DMS153 treated with DMSO at 0.1 percent for 48 hours (cell line): ENCODE data around the gene PROCA1.
"Not testable (repeated sequence)": the region's sequence is repeated elsewhere in the genome, so short reads cannot be mapped to it uniquely, and the experiment has no call there.

Experiments
- DNase-seq: peaks from one replicate; lab custom pipeline; 2025; ENCODE audit not compliant: unreplicated experiment; lab: John Stamatoyannopoulos, UW

Gene PROCA1

DNA sequence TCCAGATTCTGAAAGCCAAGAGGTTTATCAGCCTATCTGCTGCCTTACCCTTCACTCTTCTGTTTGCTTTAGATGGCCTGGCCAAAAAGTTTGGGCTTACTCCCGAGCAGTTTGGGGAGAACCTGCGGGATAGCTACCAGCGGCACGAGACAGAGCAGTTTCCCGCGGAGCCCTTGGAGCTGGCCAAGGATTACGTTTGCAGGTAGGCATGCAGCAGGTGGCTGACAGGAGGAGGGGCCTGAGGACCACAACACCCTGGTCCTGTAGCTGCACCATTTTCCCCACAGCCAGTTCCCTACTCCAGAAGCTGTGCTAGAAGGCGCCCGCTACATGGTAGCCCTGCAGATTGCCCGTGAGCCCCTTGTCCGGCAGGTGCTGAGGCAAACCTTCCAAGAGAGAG, 29.0 kb downstream of the PROCA1 start:
- no peak for DNase-seq

DNA sequence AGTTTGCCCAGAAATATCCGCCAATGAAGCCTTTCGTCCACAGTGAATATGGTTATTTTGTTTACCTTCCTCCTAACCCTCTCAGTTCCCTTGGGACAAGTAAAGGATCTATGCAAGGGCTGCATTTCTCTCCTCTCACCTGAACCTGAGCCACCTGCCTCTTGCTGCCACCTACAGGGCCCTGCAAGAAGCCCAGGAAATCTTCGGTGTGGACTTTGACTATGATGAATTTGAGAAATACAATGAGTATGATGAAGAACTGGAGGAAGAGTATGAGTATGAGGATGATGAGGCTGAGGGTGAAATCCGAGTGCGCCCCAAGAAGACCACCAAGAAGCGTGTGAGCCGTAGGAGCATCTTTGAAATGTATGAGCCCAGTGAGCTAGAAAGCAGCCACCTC, 35.7 kb downstream of the PROCA1 start:
- DNase-seq, result peak; percentile 61

DNA sequence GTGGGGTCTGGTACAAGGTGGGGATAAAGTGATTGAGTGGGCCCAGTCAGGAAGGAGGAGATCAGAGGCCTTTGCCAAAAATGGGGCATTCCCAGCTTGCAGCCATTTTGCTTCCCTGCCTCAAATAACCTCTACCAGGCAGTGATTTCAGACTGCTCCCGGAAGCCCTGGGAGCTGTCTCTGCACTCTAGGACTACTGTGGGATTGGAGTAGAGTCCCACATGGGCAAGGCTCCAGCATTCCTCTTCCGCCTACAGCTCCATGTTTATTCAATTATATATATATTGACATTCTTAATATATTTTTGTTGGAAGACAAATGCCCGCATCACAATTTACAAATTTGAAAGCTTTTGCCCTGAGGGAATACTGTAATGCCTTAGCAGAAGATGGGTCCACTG, 36.2 kb downstream of the PROCA1 start:
- DNase-seq, result no peak

DNA sequence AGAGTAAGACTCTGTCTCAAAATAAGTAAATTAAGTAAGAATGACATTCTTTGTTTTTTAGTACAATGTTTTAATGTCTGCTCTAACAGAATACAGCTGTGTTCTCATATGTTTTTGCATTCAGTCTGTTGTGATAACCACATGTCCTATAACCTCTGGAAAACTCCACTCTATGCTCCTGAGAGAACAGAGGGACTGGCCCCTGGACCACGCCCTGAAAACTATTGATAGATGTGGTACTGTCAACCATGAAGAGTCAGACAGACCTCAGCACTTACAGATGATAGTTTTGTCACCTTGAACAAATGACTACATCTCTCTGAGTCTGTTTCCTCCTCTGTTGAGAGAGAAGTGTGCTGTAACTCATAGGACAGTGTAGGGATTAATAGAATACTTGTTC, 41.8 kb downstream of the PROCA1 start:
- no peak for DNase-seq

DNA sequence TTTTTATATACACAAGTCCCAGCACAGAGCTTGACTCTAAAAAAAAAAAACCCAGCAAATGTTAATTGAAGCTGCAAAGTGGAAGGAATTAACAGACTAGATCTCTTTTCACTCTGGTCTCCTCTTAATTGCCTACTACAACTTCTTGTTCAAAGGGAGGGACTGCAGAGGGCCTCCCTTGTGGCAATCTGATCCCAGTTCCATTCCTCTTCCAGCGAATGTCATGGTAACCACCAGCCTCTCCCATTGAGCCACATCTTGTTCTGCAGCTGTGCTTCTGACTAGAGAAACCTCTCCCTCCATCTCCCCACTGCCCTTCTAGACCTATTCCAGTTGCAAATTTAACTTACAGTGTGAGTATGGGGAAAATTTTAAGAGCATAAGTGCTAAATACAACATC, 43.8 kb downstream of the PROCA1 start:
- no peak for DNase-seq

DNA sequence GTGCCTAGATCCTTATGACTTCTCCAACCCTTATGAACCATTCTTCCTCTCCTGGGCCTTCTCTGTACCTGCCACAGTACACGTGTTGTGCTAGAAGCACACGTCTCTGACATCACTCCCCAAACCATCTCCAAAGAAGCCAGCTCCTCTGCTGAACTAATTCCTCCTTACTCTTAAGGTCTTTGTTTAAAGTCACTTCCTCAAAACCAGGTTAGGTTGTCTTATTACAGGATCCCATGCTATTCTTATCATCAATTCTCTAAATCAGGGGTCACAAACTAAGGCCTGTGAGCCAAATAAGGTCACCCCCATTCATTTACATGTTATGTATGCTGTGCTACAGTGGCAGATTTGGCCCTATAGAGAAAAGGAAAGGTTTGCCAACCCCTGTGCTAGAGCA, 45.7 kb downstream of the PROCA1 start:
- DNase-seq, result no peak

DNA sequence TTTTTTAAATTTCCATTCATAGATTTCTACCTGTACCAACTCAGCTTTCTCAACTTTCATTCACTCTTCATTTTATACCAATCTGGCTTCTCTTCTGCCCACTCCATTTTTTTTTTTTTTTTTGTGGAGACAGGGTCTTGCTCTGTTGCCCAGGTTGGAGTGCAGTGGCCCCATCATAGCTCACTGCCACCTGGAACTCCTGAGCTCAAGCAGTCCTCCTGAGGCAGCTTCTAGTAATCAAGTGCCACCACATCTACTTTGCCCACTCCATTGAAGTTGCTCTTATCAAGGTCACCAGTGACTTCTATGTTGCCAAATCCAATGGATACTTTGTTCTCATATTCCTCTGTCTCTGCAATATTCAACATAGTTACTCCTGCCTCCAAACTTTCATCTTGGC, 48.0 kb downstream of the PROCA1 start:
- no peak for DNase-seq

DNA sequence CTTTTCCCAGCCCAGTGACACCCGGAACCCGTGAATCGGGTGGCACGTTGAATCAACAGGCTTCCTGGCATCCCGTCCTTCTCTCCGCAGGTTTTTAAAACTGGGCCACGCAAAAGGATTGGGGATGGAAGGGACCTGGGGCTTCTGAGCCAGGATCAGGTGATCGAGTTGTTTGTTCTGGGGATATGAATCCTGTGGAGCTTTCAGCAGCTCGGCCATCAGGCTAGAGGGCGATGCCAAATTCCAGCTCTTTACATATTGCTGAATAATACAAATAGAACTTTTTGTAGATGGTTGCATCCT, 49.2 kb downstream of the PROCA1 start:
- DNase-seq, result no peak

DNA sequence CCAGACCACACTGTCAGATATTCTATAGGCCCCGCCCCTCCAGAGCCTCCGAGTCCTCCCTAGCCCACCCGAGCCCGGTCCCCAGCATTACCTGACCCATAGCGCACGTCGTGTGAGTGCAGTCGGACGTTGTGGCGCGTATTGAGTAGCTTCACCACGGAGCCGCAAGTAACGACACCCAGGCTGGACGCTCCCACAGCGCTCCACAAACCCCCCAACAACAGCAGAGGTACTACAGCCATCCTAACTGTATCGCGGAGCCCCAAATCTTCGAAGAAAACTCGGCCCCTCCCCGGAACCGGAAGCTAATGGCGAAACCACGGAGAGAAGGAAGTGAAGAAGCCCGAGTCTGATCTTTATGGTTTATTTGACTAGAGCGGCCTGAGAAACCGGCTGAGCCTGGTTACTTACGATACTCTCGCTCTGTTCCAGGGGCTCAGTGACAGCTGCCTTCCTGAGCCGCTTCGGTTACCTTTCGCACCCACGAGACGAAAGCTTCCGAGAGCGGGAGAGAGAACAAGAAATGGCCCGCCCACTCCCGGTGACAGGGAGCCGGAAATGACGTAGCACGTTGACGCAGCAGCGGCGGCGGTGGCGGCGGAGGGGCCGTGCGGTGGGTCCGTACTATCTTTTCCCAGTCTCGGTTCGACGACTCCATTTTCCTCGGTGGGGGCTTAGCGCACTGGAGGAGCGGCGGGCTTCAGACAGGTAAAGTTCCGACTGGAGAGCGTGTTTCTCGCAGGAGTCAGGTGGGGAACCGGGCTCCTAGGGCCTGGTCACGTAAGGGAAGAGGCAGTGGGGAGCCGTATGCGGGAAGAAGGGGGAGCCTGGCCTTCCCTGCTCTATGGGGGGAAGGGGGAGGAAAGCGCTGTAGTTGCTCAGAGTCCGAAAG, 49.8 kb downstream of the PROCA1 start, which contains the start of the genes SDF2 and SUPT6H:
Gene SDF2 (minus strand): TSS at position 272 of the 892 bp plus-strand sequence. CDS start 30 bp downstream, at position 242.
Gene SUPT6H (plus strand): TSS at position 571 of the 892 bp plus-strand sequence. CDS start 11,197 bp downstream, outside the sequence.
- DNase-seq, result peak; percentile 86

DNA sequence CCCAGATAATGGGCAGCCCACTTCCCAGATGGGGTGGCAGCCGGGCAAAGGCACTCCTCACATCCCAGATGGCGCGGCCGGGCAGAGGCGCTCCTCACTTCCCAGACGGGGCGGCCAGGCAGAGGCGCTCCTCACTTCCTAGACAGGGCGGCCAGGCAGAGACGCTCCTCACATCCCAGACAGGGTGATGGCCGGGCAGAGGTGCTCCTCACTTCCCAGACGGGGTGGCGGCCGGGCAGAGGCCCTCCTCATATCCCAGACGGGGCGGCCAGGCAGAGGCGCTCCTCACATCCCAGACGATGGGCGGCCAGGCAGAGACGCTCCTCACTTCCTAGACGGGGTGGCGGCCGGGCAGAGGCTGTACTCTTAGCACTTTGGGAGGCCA, 52.2 kb downstream of the PROCA1 start:
- not testable (repeated sequence) for DNase-seq

DNA sequence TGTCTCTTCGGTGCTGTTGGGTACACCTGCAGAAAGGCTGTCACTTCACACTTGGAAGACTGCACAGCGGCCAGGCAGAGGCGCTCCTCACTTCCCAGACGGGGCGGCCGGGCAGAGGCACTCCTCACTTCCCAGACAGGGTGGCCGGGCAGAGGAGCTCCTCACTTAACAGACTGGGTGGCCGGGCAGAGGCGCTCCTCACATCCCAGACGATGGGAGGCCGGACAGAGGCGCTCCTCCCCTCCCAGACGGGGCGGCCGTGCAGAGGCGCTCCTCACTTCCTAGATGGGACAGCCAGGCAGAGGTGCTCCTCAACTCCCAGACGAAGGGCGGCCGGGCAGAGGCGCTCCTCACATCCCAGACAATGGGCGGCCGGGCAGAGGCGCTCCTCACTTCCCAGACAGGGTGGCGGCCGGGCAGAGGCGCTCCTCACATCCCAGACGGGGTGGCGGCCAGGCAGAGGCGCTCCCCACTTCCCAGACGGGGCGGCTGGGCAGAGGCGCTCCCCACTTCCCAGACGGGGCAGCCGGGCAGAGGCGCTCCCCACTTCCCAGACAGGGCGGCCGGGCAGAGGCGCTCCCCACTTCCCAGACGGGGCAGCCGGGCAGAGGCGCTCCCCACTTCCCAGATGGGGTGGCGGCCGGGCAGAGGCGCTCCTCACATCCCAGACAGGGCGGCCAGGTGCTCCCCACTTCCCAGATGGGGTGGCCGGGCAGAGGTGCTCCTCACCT, 52.8 kb downstream of the PROCA1 start:
- DNase-seq, result not testable (repeated sequence)

DNA sequence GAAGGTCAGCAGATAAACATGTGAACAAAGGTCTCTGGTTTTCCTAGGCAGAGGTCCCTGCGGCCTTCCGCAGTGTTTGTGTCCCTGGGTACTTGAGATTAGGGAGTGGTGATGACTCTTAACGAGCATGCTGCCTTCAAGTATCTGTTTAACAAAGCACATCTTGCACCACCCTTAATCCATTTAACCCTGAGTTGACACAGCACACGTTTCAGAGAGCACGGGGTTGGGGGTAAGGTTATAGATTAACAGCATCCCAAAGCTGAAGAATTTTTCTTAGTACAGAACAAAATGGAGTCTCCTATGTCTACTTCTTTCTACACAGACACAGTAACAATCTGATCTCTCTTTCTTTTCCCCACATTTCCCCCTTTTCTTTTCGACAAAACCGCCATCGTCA, 53.3 kb downstream of the PROCA1 start:
- DNase-seq, result not testable (repeated sequence)

DNA sequence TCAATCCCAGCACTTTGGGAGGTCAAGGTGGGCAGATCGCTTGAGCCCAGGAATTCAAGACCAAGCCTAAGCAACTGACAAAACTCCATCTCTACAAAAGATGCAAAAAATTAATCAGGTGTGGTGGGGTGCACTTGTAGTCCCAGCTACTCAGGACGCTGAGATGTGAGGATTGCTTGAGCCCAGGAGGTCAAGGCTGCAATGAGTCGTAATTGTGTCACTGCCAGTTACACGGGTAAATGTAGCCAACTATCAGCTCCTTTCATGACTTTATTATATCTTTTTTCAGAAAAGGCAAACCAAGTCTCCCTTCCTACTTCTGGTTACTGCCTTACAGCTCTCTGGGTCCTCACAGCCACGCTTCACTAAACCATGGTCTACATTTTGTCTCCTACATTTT, 53.9 kb downstream of the PROCA1 start:
- DNase-seq, result no peak

DNA sequence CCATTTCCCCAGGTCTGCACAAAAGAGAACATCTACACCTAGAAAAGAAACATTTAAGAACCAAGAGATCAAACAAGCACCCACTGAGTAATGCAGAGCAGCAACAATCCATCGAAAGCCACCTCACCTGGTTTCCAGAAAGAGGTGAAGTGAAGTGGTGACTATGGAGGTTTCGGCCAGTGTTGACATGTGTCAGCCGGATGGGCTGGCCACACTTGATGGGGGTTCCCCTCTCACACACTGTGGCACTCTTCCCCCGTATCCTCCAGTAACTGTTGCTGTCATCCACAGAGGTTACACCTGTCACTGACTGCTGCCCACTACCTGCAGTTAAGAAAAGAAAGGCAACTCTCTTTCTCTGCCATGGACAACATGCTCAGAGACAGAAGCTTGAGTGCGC, 56.5 kb downstream of the PROCA1 start:
- no peak for DNase-seq
